Fibroblast of lung (primary cell): ENCODE results near the gene IZUMO1. TPM values are rescaled to one million over a fixed set of nuclear protein-coding genes. Genes with fewer than 3 reads are reported as not detected.

ENCODE experiments used
- DNase-seq, 2 donors: peaks; one replicate each; pipeline versions ENCODE4 v3.0.0 to v3.0.0-alpha.2; 2010; ENCODE audit warnings: low read depth in 2 of 2
- H2AFZ ChIP-seq: 2 replicates; pipeline ENCODE4 v1.5.1; 2012; ENCODE audit warnings: low read length, control low read depth, inconsistent platforms
- H3K27ac ChIP-seq: 2 replicates; pipeline ENCODE4 v1.5.1; 2011; ENCODE audit warnings: low read length, control low read depth; ENCODE audit not compliant: insufficient read depth
- H3K27me3 ChIP-seq: 2 replicates; pipeline ENCODE4 v1.5.1; 2011; ENCODE audit warnings: mild to moderate bottlenecking, low read length; ENCODE audit not compliant: control insufficient read depth, insufficient read depth
- H3K36me3 ChIP-seq: 2 replicates; pipeline ENCODE4 v1.5.1; 2011; ENCODE audit warnings: low read length; ENCODE audit not compliant: control insufficient read depth, insufficient read depth
- H3K4me1 ChIP-seq: 2 replicates; pipeline ENCODE4 v1.5.1; 2011; ENCODE audit warnings: low read length; ENCODE audit not compliant: control insufficient read depth, insufficient read depth; ENCODE audit errors: extremely low read depth
- H3K4me2 ChIP-seq: 2 replicates; pipeline ENCODE4 v1.5.1; 2011; ENCODE audit warnings: low read length, control low read depth; ENCODE audit not compliant: insufficient read depth; ENCODE audit errors: extremely low read depth
- H3K4me3 ChIP-seq, 4 experiments: fragments of 200-600 bp in 1 of 4; sonication (generic) in 1 of 4; replicated peaks in 1 of 4; 2 replicates each; pipeline ENCODE4 v1.5.1; 2011 to 2016; ENCODE audit warnings: low read length in 4 of 4, low read depth in 3 of 4, mild to moderate bottlenecking in 3 of 4, control low read depth in 2 of 4, inconsistent platforms in 1 of 4, mixed read lengths in 1 of 4; ENCODE audit not compliant: insufficient read depth in 1 of 4; ENCODE audit errors: control extremely low read depth in 1 of 4
- H3K79me2 ChIP-seq: 2 replicates; pipeline ENCODE4 v1.5.1; 2012; ENCODE audit warnings: mild to moderate bottlenecking, low read length, inconsistent platforms; ENCODE audit not compliant: control insufficient read depth, insufficient read depth
- H3K9ac ChIP-seq: 2 replicates; pipeline ENCODE4 v1.5.1; 2011; ENCODE audit warnings: mild to moderate bottlenecking, low read length, control low read depth; ENCODE audit not compliant: insufficient read depth
- H3K9me3 ChIP-seq: 2 replicates; pipeline ENCODE4 v1.5.1; 2012; ENCODE audit warnings: low read depth, low read length; ENCODE audit not compliant: control insufficient read depth, insufficient read depth
- H4K20me1 ChIP-seq: 2 replicates; pipeline ENCODE4 v1.5.1; 2011; ENCODE audit warnings: low read length; ENCODE audit not compliant: control insufficient read depth, insufficient read depth; ENCODE audit errors: extremely low read depth
- EZH2 ChIP-seq: IDR thresholded peaks from 2 replicates; pipeline ENCODE4 v1.5.1; 2012; ENCODE audit warnings: low read length, control low read depth, mild to moderate bottlenecking; ENCODE audit errors: missing control alignments
- polyA plus RNA-seq, 2 donors: library from polyadenylated mRNA; depleted of rRNA in 1 of 2; stranded (reverse) in 1 of 2; unstranded in 1 of 2; fragments of >200 nt; gene quantifications; 2 replicates each; pipeline ENCODE4 v1.2.1, GENCODE V29; 2011 to 2012; ENCODE audit warnings: missing spikeins in 1 of 2
- total RNA-seq: library from RNA; depleted of rRNA; stranded (reverse); fragments of >200 nt; gene quantifications from 2 replicates; pipeline ENCODE4 v1.2.1, GENCODE V29; 2014
- TF ChIP-seq, protein P1 (sequence below), 2 donors: IDR thresholded peaks in 1 of 2; conservative IDR thresholded peaks in 1 of 2; 1 replicate in 1 of 2; 2 replicates in 1 of 2; pipeline ENCODE4 v1.5.1; 2011 to 2012; ENCODE audit warnings: low read length in 2 of 2, control low read depth in 1 of 2, inconsistent platforms in 1 of 2, low read depth in 1 of 2, mild to moderate bottlenecking in 1 of 2

IZUMO1 gene
- total and polyA plus RNA-seq, 2 donors (not counting 1 experiment from before 2014, with no cell fraction given): not detected

DNA sequence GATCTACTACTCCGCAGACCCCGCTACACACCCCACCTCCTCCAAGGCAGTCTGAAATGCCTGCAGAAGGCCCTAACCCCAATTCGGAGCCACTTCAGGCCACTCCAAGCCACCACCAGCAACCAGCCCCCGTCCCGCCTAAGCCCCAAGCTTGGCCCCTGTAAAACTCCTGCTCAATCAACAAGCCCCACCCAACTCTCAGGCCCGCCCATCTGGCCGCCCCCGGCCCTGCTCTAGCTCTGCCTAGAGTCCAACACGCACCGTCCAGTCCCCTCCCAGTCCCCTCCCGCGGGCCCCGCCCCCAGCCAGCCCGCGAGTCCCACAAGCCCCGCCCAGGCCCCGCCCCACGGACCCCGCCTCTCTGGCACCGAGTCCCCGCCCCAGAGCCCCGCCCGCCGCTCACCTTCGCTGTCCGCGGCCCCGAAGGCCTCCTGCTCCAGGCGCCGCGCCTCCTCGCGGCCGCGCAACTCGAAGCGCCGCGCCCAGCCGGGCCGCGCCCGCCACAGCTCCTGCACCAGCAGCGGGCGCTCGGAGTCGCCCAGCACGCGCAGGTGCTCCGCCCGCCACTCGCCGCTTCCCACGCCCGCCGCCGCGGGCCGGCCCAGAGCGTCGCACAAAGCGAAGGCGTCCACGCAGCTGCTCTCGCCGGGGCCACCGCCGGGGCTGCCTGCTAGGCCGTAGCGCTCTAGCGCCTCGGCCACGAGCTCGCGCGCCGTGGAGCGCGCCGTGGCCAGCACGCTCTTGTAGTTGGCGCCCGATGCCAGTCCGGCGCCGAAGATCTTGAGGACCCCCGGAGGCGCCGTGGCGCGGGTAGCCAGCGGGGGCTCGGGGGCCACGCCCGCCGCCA lies 7.9 kb downstream of the IZUMO1 start:
- peaks cover 5% of the 10 kb centered on the region for H3K27me3 ChIP-seq
- H3K4me1 ChIP-seq: no peaks in the 10 kb centered on the region
- no peaks in the 10 kb centered on the region for H3K36me3 ChIP-seq
- H4K20me1 ChIP-seq: no peaks in the 10 kb centered on the region
- H3K9me3 ChIP-seq: no peaks in the 10 kb centered on the region
- DNase-seq: peak; percentile 63 to 71
- no peak for TF ChIP-seq EZH2
- TF ChIP-seq, protein P1, sequence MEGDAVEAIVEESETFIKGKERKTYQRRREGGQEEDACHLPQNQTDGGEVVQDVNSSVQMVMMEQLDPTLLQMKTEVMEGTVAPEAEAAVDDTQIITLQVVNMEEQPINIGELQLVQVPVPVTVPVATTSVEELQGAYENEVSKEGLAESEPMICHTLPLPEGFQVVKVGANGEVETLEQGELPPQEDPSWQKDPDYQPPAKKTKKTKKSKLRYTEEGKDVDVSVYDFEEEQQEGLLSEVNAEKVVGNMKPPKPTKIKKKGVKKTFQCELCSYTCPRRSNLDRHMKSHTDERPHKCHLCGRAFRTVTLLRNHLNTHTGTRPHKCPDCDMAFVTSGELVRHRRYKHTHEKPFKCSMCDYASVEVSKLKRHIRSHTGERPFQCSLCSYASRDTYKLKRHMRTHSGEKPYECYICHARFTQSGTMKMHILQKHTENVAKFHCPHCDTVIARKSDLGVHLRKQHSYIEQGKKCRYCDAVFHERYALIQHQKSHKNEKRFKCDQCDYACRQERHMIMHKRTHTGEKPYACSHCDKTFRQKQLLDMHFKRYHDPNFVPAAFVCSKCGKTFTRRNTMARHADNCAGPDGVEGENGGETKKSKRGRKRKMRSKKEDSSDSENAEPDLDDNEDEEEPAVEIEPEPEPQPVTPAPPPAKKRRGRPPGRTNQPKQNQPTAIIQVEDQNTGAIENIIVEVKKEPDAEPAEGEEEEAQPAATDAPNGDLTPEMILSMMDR (conservative IDR thresholded peaks at IDR 0.05 in 1 of 2, IDR thresholded peaks at IDR 0.05 in 1 of 2; ENCODE audit: low read depth in 1 of 2, low read length in 2 of 2): peak in 1 of 2 donors; percentile 9
- peak overlapping the region in 3 of 4 experiments; percentile 10 to 43 (median 23) for H3K4me3 ChIP-seq
- H2AFZ ChIP-seq: peak overlapping the region; percentile 20
- H3K4me2 ChIP-seq: peak overlapping the region; percentile 54
- no peak overlapping the region for H3K27ac ChIP-seq
- H3K79me2 ChIP-seq: no peaks in the 10 kb centered on the region
- H3K9ac ChIP-seq: no peak overlapping the region

DNA sequence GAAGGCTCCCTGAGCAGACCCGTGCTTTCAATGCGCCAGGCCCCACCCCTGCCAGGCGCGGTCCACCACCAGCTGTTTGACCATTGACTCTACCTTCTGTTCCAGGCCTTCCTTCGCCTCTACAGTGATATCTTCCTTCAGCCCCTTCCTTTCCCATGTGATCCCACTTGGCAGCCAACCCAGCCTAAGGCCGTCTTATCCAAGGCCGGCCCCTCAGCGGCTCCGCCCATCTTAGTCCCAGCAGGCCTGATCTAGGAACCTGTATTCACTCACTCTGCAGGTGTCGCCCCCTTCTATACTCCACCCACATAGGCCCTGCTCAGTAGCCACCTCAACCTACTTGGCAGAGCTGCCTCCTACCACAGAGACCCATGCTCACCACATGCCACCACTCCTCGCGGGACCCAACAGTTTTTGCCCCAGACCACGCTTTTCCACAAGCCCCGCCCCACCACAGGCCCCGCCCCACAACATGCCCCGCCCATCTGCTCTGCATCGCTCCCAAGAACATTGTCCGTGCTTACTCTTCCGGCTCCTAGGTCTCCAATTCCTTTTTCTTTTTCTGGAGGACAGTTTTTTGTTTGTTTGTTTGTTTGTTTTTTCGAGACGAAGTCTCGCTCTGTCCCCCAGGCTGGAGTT lies 9.2 kb downstream of the IZUMO1 start:
- no peaks in the 10 kb centered on the region for H3K79me2 ChIP-seq
- no peak overlapping the region for H2AFZ ChIP-seq
- H3K27me3 ChIP-seq: peaks cover 5% of the 10 kb centered on the region
- no peak overlapping the region for H3K9ac ChIP-seq
- H3K27ac ChIP-seq: no peak overlapping the region
- no peaks in the 10 kb centered on the region for H4K20me1 ChIP-seq
- no peak overlapping the region for H3K4me3 ChIP-seq
- no peaks in the 10 kb centered on the region for H3K36me3 ChIP-seq
- DNase-seq: no peak
- H3K4me2 ChIP-seq: no peak overlapping the region
- no peak for TF ChIP-seq EZH2
- TF ChIP-seq, protein P1 (conservative IDR thresholded peaks at IDR 0.05 in 1 of 2, IDR thresholded peaks at IDR 0.05 in 1 of 2; ENCODE audit: low read depth in 1 of 2, low read length in 2 of 2): no peak
- no peaks in the 10 kb centered on the region for H3K4me1 ChIP-seq
- no peaks in the 10 kb centered on the region for H3K9me3 ChIP-seq

DNA sequence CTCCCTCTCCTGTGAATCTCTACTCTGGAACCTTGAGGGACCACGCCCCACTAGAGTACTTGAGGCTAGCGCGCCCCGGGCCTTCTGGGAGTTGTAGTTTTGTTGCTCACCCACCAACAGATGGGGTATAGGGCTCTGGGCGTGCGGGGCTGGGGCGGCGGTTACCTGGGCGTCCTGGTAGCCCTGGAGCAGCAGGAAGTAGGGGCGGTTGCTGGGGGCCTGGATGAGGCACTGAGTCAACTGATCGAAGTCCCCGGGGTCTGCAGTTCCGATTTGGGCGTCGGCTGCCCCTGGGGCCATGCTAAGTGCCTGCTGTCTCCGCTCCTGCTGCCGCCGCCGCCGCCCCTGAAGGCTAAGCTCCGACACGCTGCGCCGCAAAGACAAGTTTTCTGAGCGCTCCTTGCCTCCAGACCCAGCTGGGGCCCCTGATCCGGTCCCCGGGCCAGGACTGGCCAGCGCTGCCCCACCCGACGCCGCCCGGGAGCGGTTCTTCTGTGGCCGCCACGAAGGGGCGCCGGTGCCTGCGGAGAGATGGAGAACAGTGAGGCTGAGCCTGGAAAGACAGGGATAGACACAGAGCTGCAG lies 11.6 kb downstream of the IZUMO1 start:
- no peak overlapping the region for H3K4me2 ChIP-seq
- peaks cover 4% of the 10 kb centered on the region for H3K27me3 ChIP-seq
- no peak overlapping the region for H3K9ac ChIP-seq
- peak in 1 of 2 donors; percentile 38 for DNase-seq
- H3K36me3 ChIP-seq: no peaks in the 10 kb centered on the region
- H4K20me1 ChIP-seq: no peaks in the 10 kb centered on the region
- peak overlapping the region in 1 of 4 experiments; percentile 0 for H3K4me3 ChIP-seq
- H3K9me3 ChIP-seq: no peaks in the 10 kb centered on the region
- no peaks in the 10 kb centered on the region for H3K79me2 ChIP-seq
- H3K4me1 ChIP-seq: no peaks in the 10 kb centered on the region
- TF ChIP-seq EZH2: no peak
- TF ChIP-seq, protein P1 (conservative IDR thresholded peaks at IDR 0.05 in 1 of 2, IDR thresholded peaks at IDR 0.05 in 1 of 2; ENCODE audit: low read depth in 1 of 2, low read length in 2 of 2): no peak
- no peak overlapping the region for H3K27ac ChIP-seq
- no peak overlapping the region for H2AFZ ChIP-seq
